Lower lobe of right lung (tissue), 2 donors: Measurements from ENCODE around the gene HOXB9. TPM values are rescaled to one million over a fixed set of nuclear protein-coding genes. Genes with fewer than 3 reads are reported as not detected.

Source experiments
- ATAC-seq, 2 donors: fragments of 200-7000 bp; cut with Tn5 transposase; one replicate each; pipeline ENCODE4 v1.9.1; 2020 to 2022; ENCODE audit warnings: mild to moderate bottlenecking in 2 of 2, moderate library complexity in 2 of 2
- DNase-seq: peaks from one replicate; pipeline ENCODE4 v3.0.0-alpha.2; 2020
- H3K27ac ChIP-seq: fragments of 200-600 bp; one replicate; pipeline ENCODE4 v1.8.0; 2022
- H3K27me3 ChIP-seq: fragments of 200-600 bp; one replicate; pipeline ENCODE4 v1.8.0; 2022; ENCODE audit warnings: low read depth
- H3K36me3 ChIP-seq: fragments of 200-600 bp; one replicate; pipeline ENCODE4 v1.8.0; 2022; ENCODE audit warnings: mild to moderate bottlenecking
- H3K4me1 ChIP-seq: fragments of 200-600 bp; one replicate; pipeline ENCODE4 v1.8.0; 2022
- H3K4me3 ChIP-seq: fragments of 200-600 bp; one replicate; pipeline ENCODE4 v1.8.0; 2022; ENCODE audit warnings: mild to moderate bottlenecking
- H3K9me3 ChIP-seq: fragments of 200-600 bp; one replicate; pipeline ENCODE4 v1.8.0; 2022
- intact Hi-C: fragments of 100-400 bp; cut with DNase I; formaldehyde crosslinking; loops from one replicate; pipeline ENCODE4 v1.11.0; 2022
- total RNA-seq: library from RNA; stranded (reverse); fragmentation: NEBNext Ultra II Directional; extraction: Animal tissue kit (Norgen Biotek cat#: 25700); gene quantifications from one replicate; pipeline ENCODE4 v1.2.1, GENCODE V29; 2021
- TF ChIP-seq, protein P1 (sequence below): fragments of 200-600 bp; IDR thresholded peaks from one replicate; pipeline ENCODE4 v1.8.0; 2022; ENCODE audit warnings: antibody characterized with exemption, mild to moderate bottlenecking
- donor health status: DM: no; HTN: yes; CAD: no; lungs with severe emphysema.

HOXB9 gene
- total RNA-seq, 1 donor from 2014 or later = not detected

DNA sequence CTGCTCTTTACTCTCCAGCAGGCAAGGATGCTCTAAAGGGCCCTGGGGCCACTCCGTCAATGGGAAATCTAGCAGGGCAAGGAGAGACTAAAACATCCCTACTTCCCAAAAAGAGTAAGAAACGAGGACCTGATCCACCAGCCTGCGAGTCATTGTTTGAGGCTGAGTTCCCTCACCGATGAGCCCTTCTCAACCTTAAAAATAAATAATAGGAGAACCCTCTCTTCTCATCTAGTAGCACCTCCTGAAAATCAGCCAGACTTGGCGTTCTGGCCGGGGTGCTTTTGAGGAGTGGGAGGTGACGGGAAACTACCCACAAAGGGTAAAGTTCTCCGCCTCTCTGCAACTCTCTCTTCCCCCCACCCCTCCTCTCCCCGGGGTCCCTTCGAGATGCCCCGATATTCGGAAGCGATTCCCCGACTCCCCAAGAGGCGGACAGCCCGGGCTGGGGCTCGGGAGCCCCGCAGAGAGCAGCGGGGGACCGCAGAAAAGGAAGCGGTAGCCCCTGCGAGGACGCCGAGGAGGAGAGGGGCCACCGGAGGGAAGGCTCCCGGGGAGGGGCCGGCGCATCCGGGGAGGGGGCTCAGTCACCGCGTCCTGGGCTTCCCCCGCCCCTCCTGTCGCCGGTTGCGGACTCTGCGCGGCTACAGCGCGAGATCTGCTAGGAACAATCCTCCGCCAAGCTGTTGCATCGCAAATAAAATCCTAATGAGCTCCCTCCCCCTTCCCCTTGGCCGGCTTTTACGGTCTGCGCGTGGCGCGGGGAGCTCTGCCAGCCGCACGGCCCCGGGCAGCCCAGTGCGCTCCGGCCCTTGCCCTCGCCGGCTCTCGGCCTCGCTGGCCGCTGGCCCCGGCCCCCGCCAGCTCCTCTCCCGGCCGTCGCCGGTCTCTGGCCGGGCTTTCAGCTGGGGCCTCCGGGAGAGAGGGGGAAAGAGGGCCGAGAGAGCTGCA, 1.3 kb downstream of the HOXB9 start:
- intact Hi-C loops = no loop called here
- H3K36me3 ChIP-seq = no peaks in the 10 kb centered on the region
- peaks cover 26% of the 10 kb centered on the region for H3K4me1 ChIP-seq
- TF ChIP-seq, protein P1, sequence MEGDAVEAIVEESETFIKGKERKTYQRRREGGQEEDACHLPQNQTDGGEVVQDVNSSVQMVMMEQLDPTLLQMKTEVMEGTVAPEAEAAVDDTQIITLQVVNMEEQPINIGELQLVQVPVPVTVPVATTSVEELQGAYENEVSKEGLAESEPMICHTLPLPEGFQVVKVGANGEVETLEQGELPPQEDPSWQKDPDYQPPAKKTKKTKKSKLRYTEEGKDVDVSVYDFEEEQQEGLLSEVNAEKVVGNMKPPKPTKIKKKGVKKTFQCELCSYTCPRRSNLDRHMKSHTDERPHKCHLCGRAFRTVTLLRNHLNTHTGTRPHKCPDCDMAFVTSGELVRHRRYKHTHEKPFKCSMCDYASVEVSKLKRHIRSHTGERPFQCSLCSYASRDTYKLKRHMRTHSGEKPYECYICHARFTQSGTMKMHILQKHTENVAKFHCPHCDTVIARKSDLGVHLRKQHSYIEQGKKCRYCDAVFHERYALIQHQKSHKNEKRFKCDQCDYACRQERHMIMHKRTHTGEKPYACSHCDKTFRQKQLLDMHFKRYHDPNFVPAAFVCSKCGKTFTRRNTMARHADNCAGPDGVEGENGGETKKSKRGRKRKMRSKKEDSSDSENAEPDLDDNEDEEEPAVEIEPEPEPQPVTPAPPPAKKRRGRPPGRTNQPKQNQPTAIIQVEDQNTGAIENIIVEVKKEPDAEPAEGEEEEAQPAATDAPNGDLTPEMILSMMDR = no peak
- H3K4me3 ChIP-seq = peak overlapping the region; percentile 43
- ATAC-seq (peak; percentile 26 to 49), DNase-seq (no peak)
- H3K27ac ChIP-seq = no peak overlapping the region
- H3K9me3 ChIP-seq = no peaks in the 10 kb centered on the region
- H3K27me3 ChIP-seq = peaks cover 100% of the 10 kb centered on the region

DNA sequence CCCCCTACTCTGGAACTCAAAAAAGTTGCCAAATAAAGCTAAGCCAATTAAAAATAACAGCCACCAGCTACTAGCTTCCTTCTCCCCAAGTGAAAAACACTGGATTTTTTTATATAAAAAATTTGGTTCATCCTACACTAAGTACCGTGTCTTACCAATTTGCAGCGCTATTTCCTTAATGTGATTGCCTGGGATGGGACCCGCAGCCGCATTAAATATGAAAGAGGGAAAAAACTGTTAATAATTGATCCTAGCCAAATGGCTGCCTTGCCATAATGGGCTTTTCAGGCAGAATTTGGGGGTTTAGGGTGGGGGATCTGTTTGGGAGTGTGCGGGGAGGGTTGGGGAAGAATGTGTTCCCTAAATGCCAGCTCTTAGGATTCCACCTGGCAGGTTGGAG, 2.0 kb downstream of the HOXB9 start:
- Histone ChIP-seq H3K27ac (no peak overlapping the region), H3K27me3 (peaks cover 100% of the 10 kb centered on the region), H3K9me3 (no peaks in the 10 kb centered on the region), H3K4me3 (no peak overlapping the region), H3K4me1 (peaks cover 26% of the 10 kb centered on the region), H3K36me3 (no peaks in the 10 kb centered on the region)
- ATAC-seq = no peak
- no peak for DNase-seq
- intact Hi-C loops = no loop called here
- TF ChIP-seq, protein P1 = no peak

DNA sequence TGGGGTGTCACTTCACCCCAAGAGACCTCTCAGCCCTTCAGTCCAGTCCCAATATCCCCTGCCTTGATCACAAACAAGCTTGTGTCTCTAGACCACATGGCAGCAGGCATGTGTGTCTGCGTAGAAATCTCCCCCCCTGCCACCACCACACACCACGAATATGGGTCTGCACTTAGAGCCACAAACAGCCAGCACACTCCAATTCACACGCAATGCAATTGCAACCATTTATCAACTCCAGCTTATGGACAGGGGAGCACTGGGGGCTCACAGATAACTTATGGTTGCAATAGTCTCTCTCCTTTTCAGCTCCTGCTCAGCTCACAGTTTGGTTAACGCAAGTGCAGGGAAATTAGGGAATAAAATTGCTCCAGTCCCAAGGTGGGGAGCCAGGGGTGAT, 2.6 kb downstream of the HOXB9 start:
- TF ChIP-seq, protein P1 = no peak
- no peak for DNase-seq
- peaks cover 26% of the 10 kb centered on the region for H3K4me1 ChIP-seq
- intact Hi-C loops = no loop called here
- H3K9me3 ChIP-seq = no peaks in the 10 kb centered on the region
- H3K36me3 ChIP-seq = no peaks in the 10 kb centered on the region
- no peak for ATAC-seq
- no peak overlapping the region for H3K27ac ChIP-seq
- peaks cover 99% of the 10 kb centered on the region for H3K27me3 ChIP-seq
- no peak overlapping the region for H3K4me3 ChIP-seq

DNA sequence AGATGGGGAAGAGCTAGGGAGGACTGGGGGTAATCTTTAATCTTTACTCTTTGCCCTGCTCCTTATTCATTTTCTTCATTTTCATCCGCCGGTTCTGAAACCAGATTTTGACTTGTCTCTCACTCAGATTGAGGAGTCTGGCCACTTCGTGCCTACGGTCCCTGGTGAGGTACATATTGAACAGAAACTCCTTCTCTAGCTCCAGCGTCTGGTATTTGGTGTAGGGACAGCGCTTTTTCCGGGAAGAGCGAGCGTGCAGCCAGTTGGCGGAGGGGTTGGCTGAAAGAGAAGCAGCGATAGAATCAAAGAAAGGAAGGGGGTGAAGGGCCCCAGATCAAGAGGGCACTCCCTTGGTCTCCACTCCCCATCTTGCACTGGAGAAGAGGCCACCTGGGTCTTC, 3.3 kb downstream of the HOXB9 start:
- H3K4me1 ChIP-seq = peaks cover 29% of the 10 kb centered on the region
- H3K27me3 ChIP-seq = peaks cover 98% of the 10 kb centered on the region
- ATAC-seq = no peak
- H3K9me3 ChIP-seq = no peaks in the 10 kb centered on the region
- TF ChIP-seq, protein P1 = no peak
- H3K27ac ChIP-seq = no peak overlapping the region
- DNase-seq = no peak
- intact Hi-C loops = no loop called here
- no peak overlapping the region for H3K4me3 ChIP-seq
- H3K36me3 ChIP-seq = no peaks in the 10 kb centered on the region

DNA sequence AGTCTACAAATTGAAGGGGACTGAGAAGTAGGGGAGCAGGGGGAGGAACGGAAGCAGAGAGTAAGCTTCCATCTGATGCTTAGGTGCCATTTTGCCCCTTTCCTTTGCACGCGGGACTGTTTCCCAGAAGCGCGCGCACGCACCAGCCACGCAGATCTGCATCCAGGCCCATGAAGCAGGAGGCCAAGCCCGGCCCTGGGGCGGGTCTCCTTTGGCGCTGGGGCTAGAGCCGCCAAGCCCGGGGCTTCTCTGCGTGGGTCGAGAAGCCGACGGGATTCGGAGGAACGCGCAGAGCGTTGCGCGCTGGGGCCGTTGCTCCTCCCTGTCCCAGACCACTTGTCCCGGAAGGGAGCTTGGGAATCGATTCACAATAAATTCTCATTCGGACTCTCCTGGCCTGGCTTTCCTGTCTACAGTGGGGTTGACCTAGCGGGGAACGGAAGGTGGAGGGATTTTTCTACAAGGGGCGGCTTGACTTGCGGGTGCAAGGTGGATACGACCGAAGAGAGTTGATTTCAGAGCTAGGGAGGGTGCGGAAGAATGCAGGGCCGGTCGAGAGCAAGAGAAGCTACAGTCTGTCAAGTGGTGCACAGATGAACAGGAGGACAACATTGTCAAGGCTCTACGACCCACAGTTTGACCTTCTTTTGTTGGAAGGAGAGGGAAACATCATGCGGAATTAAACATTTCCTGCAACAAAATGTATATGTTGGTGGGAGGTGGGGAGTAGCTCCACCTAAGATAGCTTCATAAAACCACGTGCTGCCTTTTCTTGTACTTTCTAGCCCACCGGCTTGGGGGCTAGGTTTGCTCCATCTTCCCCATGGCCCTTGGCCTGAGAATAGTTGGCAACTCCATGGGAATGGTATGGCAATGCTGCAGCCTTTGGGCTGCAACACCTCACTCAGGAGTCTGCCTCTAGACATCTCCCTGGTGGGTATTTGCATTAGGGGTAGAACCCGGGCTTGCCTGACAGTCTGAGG, 4.5 kb downstream of the HOXB9 start:
- DNase-seq (no peak), ATAC-seq (no peak)
- Histone ChIP-seq H3K4me1 (peaks cover 26% of the 10 kb centered on the region), H3K4me3 (no peak overlapping the region), H3K27ac (no peak overlapping the region), H3K27me3 (peaks cover 98% of the 10 kb centered on the region), H3K36me3 (no peaks in the 10 kb centered on the region), H3K9me3 (no peaks in the 10 kb centered on the region)
- intact Hi-C loops = no loop called here
- TF ChIP-seq, protein P1 = no peak
